ENCODE results near the gene OR5B3.

- no peak for TF ChIP-seq POLR2AphosphoS5 (IDR thresholded peaks at IDR 0.05; ENCODE audit: low read depth, low read length)
- TF ChIP-seq EP300 (IDR thresholded peaks at IDR 0.05; ENCODE audit: borderline replicate concordance in 1 of 2, low read depth in 1 of 2, low read length in 1 of 2): no peak
- TF ChIP-seq MAX (IDR thresholded peaks at IDR 0.05; ENCODE audit: low read depth): no peak
- TF ChIP-seq SIN3A (IDR thresholded peaks at IDR 0.05; ENCODE audit: borderline replicate concordance, low read depth, low read length): no peak
- TF ChIP-seq CTCF (IDR thresholded peaks at IDR 0.05): no peak
- TF ChIP-seq SMC3 (IDR thresholded peaks at IDR 0.05; ENCODE audit: low read depth, low read length): no peak
- no peak for TF ChIP-seq RAD21 (IDR thresholded peaks at IDR 0.05; ENCODE audit: low read length)
- no peak for TF ChIP-seq RFX5 (IDR thresholded peaks at IDR 0.05; ENCODE audit: low read length)
- TF ChIP-seq PBX3 (IDR thresholded peaks at IDR 0.05): no peak
- TF ChIP-seq NRF1 (IDR thresholded peaks at IDR 0.05; ENCODE audit: low read depth, low read length): no peak
- TF ChIP-seq USF2 (IDR thresholded peaks at IDR 0.05; ENCODE audit: borderline replicate concordance, low read depth, low read length): no peak
- no peak for TF ChIP-seq USF1 (IDR thresholded peaks at IDR 0.05; ENCODE audit: borderline replicate concordance, low read depth)
Observed at GRCh38 chr11:58392746-58393145, 13.9 kb downstream of the OR5B3 start.

Data from SK-N-SH (cell line).